Bladder microvascular endothelial cell (primary cell): ENCODE data around the gene BRD9. TPM values are rescaled to one million over a fixed set of nuclear protein-coding genes. Genes with fewer than 3 reads are reported as not detected.

Experiments used
- total RNA-seq: library from RNA; depleted of rRNA; stranded (reverse); fragments of >200 nt; gene quantifications from 2 replicates; pipeline ENCODE4 v1.2.3, GENCODE V29; 2014

The BRD9 gene
- total RNA-seq = 40.6 and 59.5 TPM in 2 replicates

DNA sequence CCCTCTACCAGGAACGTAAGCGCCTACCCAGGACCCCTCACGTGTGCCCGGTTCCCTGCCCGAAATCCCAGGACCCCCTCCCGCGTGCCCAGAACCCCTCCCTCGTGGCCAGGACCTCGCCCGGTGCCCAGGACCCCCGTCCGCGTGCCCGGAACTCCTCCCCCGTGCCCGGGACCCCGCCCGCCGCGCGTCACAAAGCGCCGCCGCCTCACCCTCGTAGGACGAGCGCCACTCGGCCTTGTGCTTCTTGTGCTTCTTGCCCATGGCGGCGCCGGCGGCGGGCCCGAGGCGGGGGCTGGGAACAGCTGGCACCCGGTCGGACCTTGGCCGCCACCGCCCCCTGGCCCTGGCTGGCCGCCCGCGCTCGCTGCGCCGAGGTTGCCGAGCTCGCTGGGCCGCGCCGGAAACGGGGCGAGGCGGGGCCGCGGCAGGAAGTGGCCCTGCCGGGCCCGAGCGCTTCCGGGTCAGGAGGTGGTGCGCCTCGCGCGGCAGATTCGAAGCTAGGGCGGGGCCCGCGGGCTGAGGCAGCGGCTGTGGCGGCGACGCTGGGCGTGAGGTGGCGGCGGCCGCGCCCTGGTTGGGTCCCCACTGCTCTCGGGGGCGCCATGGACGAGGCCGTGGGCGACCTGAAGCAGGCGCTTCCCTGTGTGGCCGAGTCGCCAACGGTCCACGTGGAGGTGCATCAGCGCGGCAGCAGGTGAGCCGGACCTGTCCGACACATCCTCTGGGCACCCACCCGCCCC is at the start of gene BRD9, which contains the start of gene TRIP13:
Gene BRD9, minus strand, starts transcription at position 408 of the 743 bp plus-strand sequence. Its CDS starts 144 bp downstream, at position 264.
Gene TRIP13, plus strand, starts transcription at position 491 of the 743 bp plus-strand sequence. Its CDS starts 115 bp downstream, at position 606.

DNA sequence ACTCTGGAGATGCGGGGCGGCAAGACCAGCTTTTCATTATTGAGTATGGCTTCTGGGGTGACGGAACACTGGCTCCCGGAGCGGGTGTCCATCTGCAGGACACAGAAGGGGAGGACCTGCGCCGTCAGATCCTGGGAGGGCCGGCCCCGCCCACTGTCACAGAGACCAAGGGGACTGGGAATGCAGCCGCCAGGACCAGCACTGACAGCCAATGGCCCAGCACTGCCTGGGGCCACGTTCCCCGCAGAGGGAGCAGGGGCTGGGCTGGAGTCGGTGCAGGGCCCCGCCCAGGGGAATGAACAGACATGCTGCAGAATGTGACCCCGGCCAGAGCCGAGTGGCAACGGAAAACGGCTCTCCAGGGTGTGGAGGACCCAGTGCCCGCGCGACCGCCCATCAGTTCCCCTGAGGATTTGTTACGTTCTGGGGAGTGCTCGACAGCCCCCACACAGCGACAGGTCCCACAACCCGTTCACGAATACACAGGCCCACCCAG is 42.0 kb downstream of the BRD9 start, which contains the start of gene ZDHHC11:
Gene ZDHHC11, minus strand, starts transcription at position 476 of the 496 bp plus-strand sequence. Its CDS starts 384 bp downstream, at position 92.

Other genes with a start within 250 kb of the BRD9 start
- gene TPPP, start 199.4 kb downstream of the BRD9 start, total RNA-seq = 0.16 and 0.19 TPM in 2 replicates
- gene ZDHHC11B, start 108.1 kb downstream of the BRD9 start, total RNA-seq = not detected in 2 replicates
- 0.32 and 2.1 TPM in 2 replicates for gene ZDHHC11, start 41.8 kb downstream of the BRD9 start, total RNA-seq
- gene TRIP13, start 83 bp upstream of the BRD9 start, total RNA-seq = 16.7 and 25.1 TPM in 2 replicates
- gene NKD2, start 116.0 kb upstream of the BRD9 start, total RNA-seq = 0.16 and 3.1 TPM in 2 replicates
- 24.0 and 68.3 TPM in 2 replicates for gene SLC12A7, start 219.3 kb upstream of the BRD9 start, total RNA-seq